Loucy (cell line): ENCODE data around the gene IGSF21.

Experiments
- EZH2phosphoT487 ChIP-seq: fragments of 200-600 bp; IDR thresholded peaks from 2 replicates; pipeline ENCODE4 v1.6.1; 2018; ENCODE audit warnings: antibody characterized with exemption, mild to moderate bottlenecking, moderate library complexity, borderline replicate concordance
- TF ChIP-seq, protein P1 (sequence below): fragments of 200-600 bp; sonication (generic); conservative IDR thresholded peaks from 2 replicates; pipeline ENCODE4 v1.5.1; 2014; ENCODE audit warnings: mild to moderate bottlenecking, antibody characterized with exemption, low read length

DNA sequence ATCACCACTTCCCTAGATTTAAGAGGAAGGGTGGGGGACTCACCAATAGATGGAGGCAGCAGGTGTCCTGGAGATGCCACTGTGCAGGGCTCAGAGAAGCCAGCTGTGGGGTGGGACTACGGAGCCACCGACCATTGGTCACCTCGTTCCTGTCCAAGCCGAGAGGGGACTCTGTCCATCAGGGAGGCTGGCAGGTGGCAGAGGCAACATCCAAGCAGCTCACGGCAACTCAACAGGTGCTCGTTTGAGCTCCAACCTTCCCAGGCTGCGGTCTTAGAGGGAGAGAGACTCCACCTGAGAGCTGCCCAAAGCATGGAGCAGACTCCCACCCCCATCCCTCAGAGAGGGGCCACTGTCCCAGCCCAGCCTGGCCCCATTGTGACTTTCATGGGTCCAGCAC lies 71.4 kb downstream of the IGSF21 start:
- TF ChIP-seq, protein P1, sequence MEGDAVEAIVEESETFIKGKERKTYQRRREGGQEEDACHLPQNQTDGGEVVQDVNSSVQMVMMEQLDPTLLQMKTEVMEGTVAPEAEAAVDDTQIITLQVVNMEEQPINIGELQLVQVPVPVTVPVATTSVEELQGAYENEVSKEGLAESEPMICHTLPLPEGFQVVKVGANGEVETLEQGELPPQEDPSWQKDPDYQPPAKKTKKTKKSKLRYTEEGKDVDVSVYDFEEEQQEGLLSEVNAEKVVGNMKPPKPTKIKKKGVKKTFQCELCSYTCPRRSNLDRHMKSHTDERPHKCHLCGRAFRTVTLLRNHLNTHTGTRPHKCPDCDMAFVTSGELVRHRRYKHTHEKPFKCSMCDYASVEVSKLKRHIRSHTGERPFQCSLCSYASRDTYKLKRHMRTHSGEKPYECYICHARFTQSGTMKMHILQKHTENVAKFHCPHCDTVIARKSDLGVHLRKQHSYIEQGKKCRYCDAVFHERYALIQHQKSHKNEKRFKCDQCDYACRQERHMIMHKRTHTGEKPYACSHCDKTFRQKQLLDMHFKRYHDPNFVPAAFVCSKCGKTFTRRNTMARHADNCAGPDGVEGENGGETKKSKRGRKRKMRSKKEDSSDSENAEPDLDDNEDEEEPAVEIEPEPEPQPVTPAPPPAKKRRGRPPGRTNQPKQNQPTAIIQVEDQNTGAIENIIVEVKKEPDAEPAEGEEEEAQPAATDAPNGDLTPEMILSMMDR = no peak
- no peak for TF ChIP-seq EZH2phosphoT487
